Measurements from ENCODE around the gene LPP.

The LPP gene

GRCh38 chr3:188876370-188876769, 722.4 kb downstream of the LPP start:
- H3K4me3 ChIP-seq (ENCODE audit: insufficient read depth, low read length, poor library complexity, severe bottlenecking), result no peak overlapping the region
- H3K9me2 ChIP-seq (replicated peaks; ENCODE audit: insufficient read depth, low read length), result no peaks in the 10 kb centered on the region
- H3F3A ChIP-seq (ENCODE audit: insufficient read depth), result no peaks in the 10 kb centered on the region
- peaks cover 10% of the 10 kb centered on the region; the same call in 1 of the 2 replicates for H3K36me3 ChIP-seq (ENCODE audit: low read length)
- no peak overlapping the region for H3K9ac ChIP-seq (ENCODE audit: low read length)
- no peaks in the 10 kb centered on the region for H3K9me3 ChIP-seq (ENCODE audit: insufficient read depth, low read length)
- H3K27me3 ChIP-seq (ENCODE audit: low read length), result no peaks in the 10 kb centered on the region
- no peak overlapping the region for H2AFZ ChIP-seq (ENCODE audit: low read depth, low read length, severe bottlenecking)
- H3K27ac ChIP-seq (ENCODE audit: low read depth, low read length), result no peak overlapping the region
- TF ChIP-seq CTCF (IDR thresholded peaks at IDR 0.05; ENCODE audit: insufficient read depth, low read length, poor library complexity, severe bottlenecking), result no peak
- TF ChIP-seq EZH2phosphoT487 (conservative IDR thresholded peaks at IDR 0.05; ENCODE audit: low read length), result no peak
- H3K4me2 ChIP-seq (ENCODE audit: low read depth, low read length, poor library complexity, severe bottlenecking), result no peak overlapping the region
- no peaks in the 10 kb centered on the region for H3K79me2 ChIP-seq (ENCODE audit: insufficient read depth, low read length)
- no peaks in the 10 kb centered on the region for H4K20me1 ChIP-seq (ENCODE audit: low read depth, low read length)

GRCh38 chr3:188877381-188877780, 723.4 kb downstream of the LPP start:
- Histone ChIP-seq H3K79me2 (ENCODE audit: insufficient read depth, low read length) (no peaks in the 10 kb centered on the region), H3F3A (ENCODE audit: insufficient read depth) (no peaks in the 10 kb centered on the region), H2AFZ (ENCODE audit: low read depth, low read length, severe bottlenecking) (no peak overlapping the region), H3K4me2 (ENCODE audit: low read depth, low read length, poor library complexity, severe bottlenecking) (no peak overlapping the region), H3K4me3 (ENCODE audit: insufficient read depth, low read length, poor library complexity, severe bottlenecking) (no peak overlapping the region), H3K27me3 (ENCODE audit: low read length) (no peaks in the 10 kb centered on the region), H3K9me3 (ENCODE audit: insufficient read depth, low read length) (no peaks in the 10 kb centered on the region), H3K9ac (ENCODE audit: low read length) (no peak overlapping the region), H4K20me1 (ENCODE audit: low read depth, low read length) (no peaks in the 10 kb centered on the region), H3K9me2 (replicated peaks; ENCODE audit: insufficient read depth, low read length) (no peaks in the 10 kb centered on the region), H3K36me3 (ENCODE audit: low read length) (peaks cover 10% of the 10 kb centered on the region; the same call in 1 of the 2 replicates), H3K27ac (ENCODE audit: low read depth, low read length) (no peak overlapping the region)
- no peak for TF ChIP-seq CTCF (IDR thresholded peaks at IDR 0.05; ENCODE audit: insufficient read depth, low read length, poor library complexity, severe bottlenecking)
- no peak for TF ChIP-seq EZH2phosphoT487 (conservative IDR thresholded peaks at IDR 0.05; ENCODE audit: low read length)

GRCh38 chr3:188878076-188878475, 724.1 kb downstream of the LPP start:
- Histone ChIP-seq H3K9ac (ENCODE audit: low read length) (no peak overlapping the region), H4K20me1 (ENCODE audit: low read depth, low read length) (no peaks in the 10 kb centered on the region), H3K36me3 (ENCODE audit: low read length) (peaks cover 10% of the 10 kb centered on the region; the same call in 1 of the 2 replicates), H2AFZ (ENCODE audit: low read depth, low read length, severe bottlenecking) (no peak overlapping the region), H3K4me3 (ENCODE audit: insufficient read depth, low read length, poor library complexity, severe bottlenecking) (no peak overlapping the region), H3K79me2 (ENCODE audit: insufficient read depth, low read length) (no peaks in the 10 kb centered on the region), H3K27me3 (ENCODE audit: low read length) (no peaks in the 10 kb centered on the region), H3K9me2 (replicated peaks; ENCODE audit: insufficient read depth, low read length) (no peaks in the 10 kb centered on the region), H3K27ac (ENCODE audit: low read depth, low read length) (no peak overlapping the region), H3K9me3 (ENCODE audit: insufficient read depth, low read length) (no peaks in the 10 kb centered on the region), H3F3A (ENCODE audit: insufficient read depth) (no peaks in the 10 kb centered on the region), H3K4me2 (ENCODE audit: low read depth, low read length, poor library complexity, severe bottlenecking) (no peak overlapping the region)
- TF ChIP-seq CTCF (IDR thresholded peaks at IDR 0.05; ENCODE audit: insufficient read depth, low read length, poor library complexity, severe bottlenecking) (no peak), EZH2phosphoT487 (conservative IDR thresholded peaks at IDR 0.05; ENCODE audit: low read length) (no peak)

Measured in SU-DHL-6 (cell line).